Small intestine (tissue), 7 donors: Measurements from ENCODE around the gene ATN1. TPM values are rescaled to one million over a fixed set of nuclear protein-coding genes. Genes with fewer than 3 reads are reported as not detected.

Experiments used
- DNase-seq, 2 donors: peaks; one replicate each; pipeline versions ENCODE4 v3.0.0 to v3.0.0-alpha.2; 2013
- FAIRE-seq: peaks from 2 replicates; lab custom pipeline; 2012; peaks lifted over from hg19 to GRCh38; lab: Jason Lieb, UNC
- H3K27ac ChIP-seq, 3 donors: one replicate each; pipeline ENCODE4 v1.5.1; 2013; ENCODE audit warnings: low read length in 2 of 3, mild to moderate bottlenecking in 2 of 3, control low read depth in 1 of 3, inconsistent platforms in 1 of 3, low read depth in 1 of 3, moderate library complexity in 1 of 3
- H3K27me3 ChIP-seq, 3 donors: one replicate each; pipeline ENCODE4 v1.6.1; 2013; ENCODE audit warnings: low read length in 3 of 3, inconsistent platforms in 1 of 3; ENCODE audit not compliant: control insufficient read depth in 3 of 3, insufficient read depth in 3 of 3
- H3K36me3 ChIP-seq, 3 donors: one replicate each; pipeline ENCODE4 v1.6.1; 2013; ENCODE audit warnings: low read length in 3 of 3, inconsistent platforms in 1 of 3, low read depth in 1 of 3, mild to moderate bottlenecking in 1 of 3, moderate library complexity in 1 of 3; ENCODE audit not compliant: control insufficient read depth in 3 of 3, insufficient read depth in 2 of 3
- H3K4me1 ChIP-seq, 3 donors: one replicate each; pipeline ENCODE4 v1.6.1; 2013; ENCODE audit warnings: low read length in 2 of 3, inconsistent platforms in 1 of 3, low read depth in 1 of 3, mild to moderate bottlenecking in 1 of 3, moderate library complexity in 1 of 3; ENCODE audit not compliant: control insufficient read depth in 3 of 3, insufficient read depth in 2 of 3
- H3K4me3 ChIP-seq, 3 donors: one replicate each; pipeline ENCODE4 v1.5.1; 2013; ENCODE audit warnings: low read length in 3 of 3, control low read depth in 1 of 3, inconsistent platforms in 1 of 3, low read depth in 1 of 3, mild to moderate bottlenecking in 1 of 3, moderate library complexity in 1 of 3
- H3K9me3 ChIP-seq, 2 donors: one replicate each; pipeline ENCODE4 v1.6.1; 2013; ENCODE audit warnings: low read depth in 1 of 2, low read length in 1 of 2; ENCODE audit not compliant: control insufficient read depth in 2 of 2, insufficient read depth in 1 of 2
- WGBS, 3 donors: extraction: QIAGEN DNeasy Blood & Tissue Kit; methylation state at CpG; one replicate each; pipeline ENCODE4 v1.1.7; 2013; 5-methylcytosine and 5-hydroxymethylcytosine counted together
- polyA plus RNA-seq, 4 donors: library from polyadenylated mRNA; stranded (reverse) in 3 of 4; unstranded in 1 of 4; fragments of 200-250 nt in 3 of 4; fragments of 120-200 nt in 1 of 4; gene quantifications; one replicate each; pipeline versions ENCODE4 v1.2.1 to v1.2.3, GENCODE V29; 2013
- donor health status: healthy with polysubstance abuse.
- donor health status: control.
- donor health status: control.
- donor health status: Bipolar disorder and iron deficiency.
- donor health status: healthy.

ATN1 gene
- polyA plus RNA-seq, 4 donors, result 34.0 to 63.3 (median 46.2) TPM

DNA sequence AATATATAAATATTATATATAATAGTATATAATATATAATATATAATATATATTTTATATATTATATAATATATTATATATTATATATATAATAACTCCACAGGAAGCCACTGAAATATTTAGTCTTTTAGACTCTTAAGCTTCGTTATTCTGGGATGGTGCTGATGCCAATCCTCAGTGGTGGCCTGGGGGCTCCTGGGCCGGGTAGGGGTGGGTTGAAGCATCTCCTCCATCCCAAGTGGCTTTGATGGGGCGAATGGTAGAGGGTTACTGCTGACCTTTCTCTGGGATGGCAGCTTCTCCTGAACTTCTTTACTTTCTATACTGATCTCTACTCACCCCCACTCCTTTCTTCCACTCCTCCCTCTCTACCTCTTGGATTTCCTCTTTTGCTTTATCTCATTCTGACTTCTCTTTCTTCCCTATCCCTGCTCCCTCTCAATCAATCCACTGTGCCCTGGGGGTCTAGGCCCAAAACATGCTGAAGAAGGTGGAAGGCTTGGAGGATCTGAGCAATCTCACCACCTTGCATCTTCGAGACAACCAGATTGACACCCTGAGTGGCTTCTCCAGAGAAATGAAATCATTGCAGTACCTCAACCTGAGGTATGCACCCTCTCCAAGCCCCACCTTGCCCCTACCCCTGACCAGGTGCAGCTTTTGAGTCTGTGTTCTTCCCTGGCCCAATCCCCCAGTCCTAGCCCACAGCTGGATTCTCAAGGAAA is 18.2 kb upstream of the ATN1 start:
- Histone ChIP-seq H3K4me1 (peaks cover 0 to 12% (median 0%) of the 10 kb centered on the region in 3 donors), H3K36me3 (peaks cover 0 to 7% (median 0%) of the 10 kb centered on the region in 3 donors), H3K4me3 (no peak overlapping the region), H3K9me3 (no peaks in the 10 kb centered on the region), H3K27ac (no peak overlapping the region), H3K27me3 (peaks cover 0 to 23% (median 0%) of the 10 kb centered on the region in 3 donors)
- no peak for DNase-seq
- 84 to 89% (median 88%) methylated on average over 4 of the region's 4 CpGs for WGBS, 3 donors
- no peak for FAIRE-seq

DNA sequence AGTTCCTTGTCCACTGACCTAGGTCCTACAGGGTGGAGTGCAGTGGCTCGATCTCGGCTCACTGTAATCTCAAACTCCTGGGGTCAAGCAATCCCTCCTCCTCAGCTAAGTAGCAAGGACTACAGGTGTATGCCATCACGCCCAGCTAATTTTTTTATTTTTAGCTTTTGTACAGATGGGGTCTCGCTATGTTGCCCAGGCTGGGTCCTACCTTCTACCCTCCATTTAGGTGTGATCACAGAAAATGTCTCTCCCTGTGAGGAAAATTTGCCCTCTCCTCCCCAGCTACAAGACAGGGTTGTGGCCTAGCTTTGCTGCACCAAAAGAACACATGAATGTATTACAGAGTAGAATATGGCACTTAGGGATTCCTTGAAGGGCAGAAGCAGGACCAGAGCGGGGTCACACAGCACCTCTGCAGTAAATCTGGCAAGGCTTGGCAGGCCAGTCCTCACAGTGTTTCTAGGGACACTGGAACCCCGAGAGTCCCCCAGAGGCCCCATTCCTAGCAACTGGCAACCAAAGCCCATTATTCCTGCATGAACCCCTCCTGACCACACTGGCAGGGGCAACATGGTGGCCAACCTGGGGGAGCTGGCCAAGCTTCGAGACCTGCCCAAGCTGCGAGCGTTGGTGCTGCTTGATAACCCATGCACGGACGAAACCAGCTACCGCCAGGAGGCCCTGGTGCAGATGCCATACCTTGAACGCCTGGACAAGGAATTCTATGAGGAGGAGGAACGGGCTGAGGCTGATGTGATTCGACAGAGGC is 15.4 kb upstream of the ATN1 start:
- DNase-seq (no peak), FAIRE-seq (no peak)
- no peak overlapping the region for H3K27ac ChIP-seq
- H3K36me3 ChIP-seq, result peaks cover 0 to 7% (median 0%) of the 10 kb centered on the region in 3 donors
- no peaks in the 10 kb centered on the region for H3K9me3 ChIP-seq
- H3K4me3 ChIP-seq, result no peak overlapping the region
- WGBS, 3 donors, result 82 to 90% (median 89%) methylated on average over 15 of the region's 15 CpGs
- H3K27me3 ChIP-seq, result peaks cover 0 to 35% (median 0%) of the 10 kb centered on the region in 3 donors
- H3K4me1 ChIP-seq, result peaks cover 0 to 13% (median 5%) of the 10 kb centered on the region in 3 donors

- Histone ChIP-seq H3K36me3 (peaks cover 0 to 7% (median 0%) of the 10 kb centered on the region in 3 donors), H3K27ac (peak within 1 kb of the TSS in 2 of 3 donors; percentile 59 to 82), H3K9me3 (no peaks in the 10 kb centered on the region), H3K4me1 (peaks cover 0 to 13% (median 5%) of the 10 kb centered on the region in 3 donors), H3K4me3 (peak within 1 kb of the TSS; percentile 23 to 58 (median 55)), H3K27me3 (peaks cover 0 to 35% (median 0%) of the 10 kb centered on the region in 3 donors)
- FAIRE-seq (no peak), DNase-seq (peak; percentile 56 to 74)
- 0% methylated on average over 36 to 68 of the region's 68 CpGs for WGBS, 3 donors
Observed at GRCh38 chr12:6914246-6914946, 13.4 kb upstream of the ATN1 start, which contains the start of gene ENO2. ENO2 (plus strand) TSS chr12:6914580; CDS start chr12:6915833, 1,253 bp downstream.

- FAIRE-seq, result no peak
- peak overlapping the region; percentile 23 to 58 (median 55) for H3K4me3 ChIP-seq
- peaks cover 0 to 35% (median 0%) of the 10 kb centered on the region in 3 donors for H3K27me3 ChIP-seq
- H3K27ac ChIP-seq, result peak overlapping the region in 1 of 3 donors; percentile 39
- DNase-seq, result no peak
- H3K9me3 ChIP-seq, result no peaks in the 10 kb centered on the region
- H3K4me1 ChIP-seq, result peaks cover 0 to 13% (median 5%) of the 10 kb centered on the region in 3 donors
- WGBS, 3 donors, result 13 to 20% (median 17%) methylated on average over 25 to 29 of the region's 29 CpGs
- H3K36me3 ChIP-seq, result peaks cover 0 to 7% (median 0%) of the 10 kb centered on the region in 3 donors
Observed at GRCh38 chr12:6914947-6915788, 12.6 kb upstream of the ATN1 start.

GRCh38 chr12:6915789-6916285 is 11.9 kb upstream of the ATN1 start:
- peaks cover 0 to 13% (median 5%) of the 10 kb centered on the region in 3 donors for H3K4me1 ChIP-seq
- no peak overlapping the region for H3K4me3 ChIP-seq
- DNase-seq, result no peak
- H3K27me3 ChIP-seq, result peaks cover 0 to 35% (median 0%) of the 10 kb centered on the region in 3 donors
- FAIRE-seq, result no peak
- H3K9me3 ChIP-seq, result no peaks in the 10 kb centered on the region
- no peak overlapping the region for H3K27ac ChIP-seq
- 62 to 80% (median 80%) methylated on average over 14 of the region's 14 CpGs for WGBS, 3 donors
- peaks cover 0 to 7% (median 0%) of the 10 kb centered on the region in 3 donors for H3K36me3 ChIP-seq

DNA sequence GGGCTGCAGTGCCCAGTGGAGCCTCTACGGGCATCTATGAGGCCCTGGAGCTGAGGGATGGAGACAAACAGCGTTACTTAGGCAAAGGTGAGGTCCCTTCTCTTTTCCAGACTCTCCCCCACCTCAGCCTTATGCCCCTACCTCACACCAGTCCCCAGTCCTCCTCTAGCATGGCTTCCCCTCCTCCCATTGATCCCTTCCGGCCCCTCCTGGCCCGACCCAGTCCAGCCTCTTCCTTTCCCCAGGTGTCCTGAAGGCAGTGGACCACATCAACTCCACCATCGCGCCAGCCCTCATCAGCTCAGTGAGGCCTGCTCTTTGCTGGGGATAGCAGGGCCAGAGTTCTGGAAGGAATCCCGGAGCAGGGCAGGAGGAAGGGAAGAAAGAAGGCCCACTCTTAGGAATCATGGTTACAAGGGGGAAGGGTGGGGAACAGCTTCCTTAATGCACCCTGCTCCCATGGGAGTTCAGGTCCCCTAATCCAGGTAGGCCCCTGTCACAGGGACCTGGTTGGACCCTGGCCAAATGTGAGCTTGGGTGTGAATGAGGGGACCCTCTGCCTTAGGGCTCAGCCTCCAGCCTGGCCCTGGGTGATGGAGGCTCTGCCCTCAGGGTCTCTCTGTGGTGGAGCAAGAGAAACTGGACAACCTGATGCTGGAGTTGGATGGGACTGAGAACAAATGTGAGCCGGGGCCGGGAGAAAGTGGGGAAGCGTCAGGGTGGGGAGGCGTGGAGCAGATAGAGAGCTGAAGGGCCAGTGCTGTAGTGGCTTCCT is 11.1 kb upstream of the ATN1 start:
- H3K27me3 ChIP-seq, result peaks cover 0 to 35% (median 0%) of the 10 kb centered on the region in 3 donors
- peaks cover 0 to 13% (median 5%) of the 10 kb centered on the region in 3 donors for H3K4me1 ChIP-seq
- FAIRE-seq (no peak), DNase-seq (no peak)
- H3K36me3 ChIP-seq, result peaks cover 0 to 7% (median 0%) of the 10 kb centered on the region in 3 donors
- no peaks in the 10 kb centered on the region for H3K9me3 ChIP-seq
- H3K4me3 ChIP-seq, result no peak overlapping the region
- WGBS, 3 donors, result 93 to 95% (median 94%) methylated on average over 11 of the region's 11 CpGs
- no peak overlapping the region for H3K27ac ChIP-seq
